ENCODE measurements around the gene CXCL11.

DNA sequence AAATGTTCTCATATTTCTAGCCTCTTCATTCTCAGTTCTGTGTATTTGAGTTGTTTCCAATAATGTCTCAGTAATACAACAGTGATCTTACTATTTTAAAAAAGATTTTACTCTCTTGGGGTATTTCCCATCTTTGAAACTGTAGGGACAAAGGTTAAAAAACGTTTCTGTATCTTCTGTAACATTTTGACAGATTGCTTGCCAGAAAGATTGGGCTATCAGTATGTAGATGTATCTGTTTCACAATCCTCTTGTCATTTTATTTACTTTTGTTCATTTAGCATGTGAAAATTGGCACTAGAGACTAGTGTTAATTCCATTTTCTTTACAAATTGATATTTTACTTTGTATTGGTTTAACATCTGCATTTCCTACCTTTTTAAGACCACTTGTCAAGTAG, 22.3 kb downstream of the CXCL11 start:
- TF ChIP-seq, protein P1, sequence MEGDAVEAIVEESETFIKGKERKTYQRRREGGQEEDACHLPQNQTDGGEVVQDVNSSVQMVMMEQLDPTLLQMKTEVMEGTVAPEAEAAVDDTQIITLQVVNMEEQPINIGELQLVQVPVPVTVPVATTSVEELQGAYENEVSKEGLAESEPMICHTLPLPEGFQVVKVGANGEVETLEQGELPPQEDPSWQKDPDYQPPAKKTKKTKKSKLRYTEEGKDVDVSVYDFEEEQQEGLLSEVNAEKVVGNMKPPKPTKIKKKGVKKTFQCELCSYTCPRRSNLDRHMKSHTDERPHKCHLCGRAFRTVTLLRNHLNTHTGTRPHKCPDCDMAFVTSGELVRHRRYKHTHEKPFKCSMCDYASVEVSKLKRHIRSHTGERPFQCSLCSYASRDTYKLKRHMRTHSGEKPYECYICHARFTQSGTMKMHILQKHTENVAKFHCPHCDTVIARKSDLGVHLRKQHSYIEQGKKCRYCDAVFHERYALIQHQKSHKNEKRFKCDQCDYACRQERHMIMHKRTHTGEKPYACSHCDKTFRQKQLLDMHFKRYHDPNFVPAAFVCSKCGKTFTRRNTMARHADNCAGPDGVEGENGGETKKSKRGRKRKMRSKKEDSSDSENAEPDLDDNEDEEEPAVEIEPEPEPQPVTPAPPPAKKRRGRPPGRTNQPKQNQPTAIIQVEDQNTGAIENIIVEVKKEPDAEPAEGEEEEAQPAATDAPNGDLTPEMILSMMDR (IDR thresholded peaks at IDR 0.05): no peak
- TF ChIP-seq POLR2A (IDR thresholded peaks at IDR 0.05): no peak

Data from Peyer's patch (tissue), 4 donors.